IPS DF 6.9 (cell line): Measurements from ENCODE around the gene ARHGAP6.

Experiments used
- DNase-seq: peaks from one replicate; pipeline ENCODE4 v3.0.0-alpha.2; 2013; ENCODE audit warnings: low read depth, low spot score
- H3K27ac ChIP-seq: one replicate; pipeline ENCODE4 v1.5.1; 2013; ENCODE audit warnings: low read length, control low read depth
- H3K27me3 ChIP-seq: 2 replicates; pipeline ENCODE4 v1.6.1; 2013; ENCODE audit warnings: mild to moderate bottlenecking, low read length; ENCODE audit not compliant: control insufficient read depth, insufficient read depth
- H3K36me3 ChIP-seq: 2 replicates; pipeline ENCODE4 v1.6.1; 2013; ENCODE audit warnings: low read length; ENCODE audit not compliant: control insufficient read depth, insufficient read depth
- H3K4me1 ChIP-seq: 2 replicates; pipeline ENCODE4 v1.6.1; 2013; ENCODE audit warnings: low read length; ENCODE audit not compliant: control insufficient read depth, insufficient read depth
- H3K4me3 ChIP-seq: 2 replicates; pipeline ENCODE4 v1.5.1; 2013; ENCODE audit warnings: mild to moderate bottlenecking, low read length
- H3K9me3 ChIP-seq: 2 replicates; pipeline ENCODE4 v1.6.1; 2013; ENCODE audit warnings: low read length, inconsistent platforms; ENCODE audit not compliant: control insufficient read depth, insufficient read depth
- WGBS: extraction: QIAGEN DNeasy Blood & Tissue Kit; methylation state at CpG from one replicate; pipeline ENCODE4 v1.1.7; 2013; ENCODE audit warnings: mixed read lengths, missing lambda C conversion rate; ENCODE audit not compliant: insufficient read length, insufficient coverage; 5-methylcytosine and 5-hydroxymethylcytosine counted together

The ARHGAP6 gene

GRCh38 chrX:11427453-11428071 lies 238.2 kb downstream of the ARHGAP6 start:
- no peak for DNase-seq

GRCh38 chrX:11426712-11427452 lies 238.8 kb downstream of the ARHGAP6 start:
- WGBS: no CpG with 5 or more reads among the region's 25 CpGs
- Histone ChIP-seq H3K36me3 (no peaks in the 10 kb centered on the region), H3K27me3 (peaks cover 6% of the 10 kb centered on the region), H3K9me3 (no peaks in the 10 kb centered on the region), H3K4me1 (no peaks in the 10 kb centered on the region), H3K27ac (no peak overlapping the region), H3K4me3 (peak overlapping the region; percentile 88)
- no peak for DNase-seq

More at GRCh38 chrX:11427453-11428071, 238.2 kb downstream of the ARHGAP6 start:
- no peaks in the 10 kb centered on the region for H3K9me3 ChIP-seq
- H3K4me1 ChIP-seq: no peaks in the 10 kb centered on the region
- no peak overlapping the region for H3K27ac ChIP-seq
- peak overlapping the region; percentile 88 for H3K4me3 ChIP-seq
- peaks cover 6% of the 10 kb centered on the region for H3K27me3 ChIP-seq
- no CpG with 5 or more reads among the region's 57 CpGs for WGBS
- H3K36me3 ChIP-seq: no peaks in the 10 kb centered on the region

DNA sequence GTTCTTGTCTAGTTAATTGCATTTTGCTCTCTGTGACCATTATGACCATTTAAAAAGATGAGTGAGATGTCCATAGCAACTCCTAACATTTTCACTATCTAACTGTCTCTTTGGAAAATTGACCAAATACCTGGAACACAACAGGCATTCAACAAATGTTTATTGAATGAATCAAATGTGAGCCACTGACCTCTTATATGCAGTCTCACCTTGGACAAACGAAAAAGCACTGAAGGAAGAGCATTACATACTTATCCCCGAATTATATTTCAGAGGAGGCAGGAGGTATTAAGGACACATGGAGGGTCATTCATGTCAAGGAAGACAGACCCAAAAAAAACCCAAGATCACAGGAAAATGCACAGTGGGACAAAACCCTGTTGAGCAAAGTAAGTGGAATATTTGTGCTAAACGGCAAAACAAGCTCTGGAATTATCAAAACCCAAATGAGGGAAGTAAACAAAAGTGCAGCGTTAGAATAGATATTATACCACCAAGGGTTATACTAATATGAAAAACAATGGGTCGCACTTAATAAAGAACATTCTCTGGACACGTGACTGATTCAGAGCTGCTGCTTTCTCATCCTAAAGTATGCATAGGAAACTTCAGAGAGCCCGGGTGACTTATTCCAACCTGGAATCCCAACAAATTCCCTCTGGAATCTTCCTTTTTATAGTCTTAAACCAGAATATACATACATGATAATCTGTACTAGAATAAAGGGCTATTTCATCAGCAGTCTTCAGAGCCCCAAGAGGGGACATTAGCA lies 240.6 kb downstream of the ARHGAP6 start:
- no peaks in the 10 kb centered on the region for H3K4me1 ChIP-seq
- H3K27ac ChIP-seq: no peak overlapping the region
- WGBS: no CpG with 5 or more reads among the region's 7 CpGs
- no peaks in the 10 kb centered on the region for H3K36me3 ChIP-seq
- H3K9me3 ChIP-seq: no peaks in the 10 kb centered on the region
- peaks cover 6% of the 10 kb centered on the region for H3K27me3 ChIP-seq
- no peak overlapping the region for H3K4me3 ChIP-seq
- DNase-seq: no peak

DNA sequence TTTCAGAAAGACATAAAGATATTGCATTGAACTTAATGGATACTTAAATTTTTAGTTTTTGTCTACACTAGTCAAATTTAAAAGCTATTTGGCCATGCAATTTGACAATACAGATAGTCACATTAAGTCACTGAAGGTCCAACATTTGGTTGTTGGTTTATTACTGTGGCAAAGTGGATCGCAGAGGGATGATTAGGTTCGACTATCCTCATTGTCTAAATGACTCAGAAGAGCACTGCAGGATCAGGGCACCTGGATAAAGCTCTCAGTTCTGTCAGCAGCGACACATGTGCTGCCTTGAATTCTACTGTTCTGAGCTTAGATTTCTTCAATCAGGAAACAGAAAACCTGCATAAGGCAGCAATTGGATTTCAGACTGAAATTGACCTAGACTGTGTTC lies 241.8 kb downstream of the ARHGAP6 start:
- H3K4me3 ChIP-seq: no peak overlapping the region
- no CpG with 5 or more reads among the region's 3 CpGs for WGBS
- no peak overlapping the region for H3K27ac ChIP-seq
- no peaks in the 10 kb centered on the region for H3K4me1 ChIP-seq
- DNase-seq: no peak
- H3K9me3 ChIP-seq: no peaks in the 10 kb centered on the region
- peaks cover 6% of the 10 kb centered on the region for H3K27me3 ChIP-seq
- H3K36me3 ChIP-seq: no peaks in the 10 kb centered on the region

- no peaks in the 10 kb centered on the region for H3K36me3 ChIP-seq
- H3K4me3 ChIP-seq: no peak overlapping the region
- no peak for DNase-seq
- no peaks in the 10 kb centered on the region for H3K9me3 ChIP-seq
- no peaks in the 10 kb centered on the region for H3K4me1 ChIP-seq
- peaks cover 6% of the 10 kb centered on the region for H3K27me3 ChIP-seq
- no peak overlapping the region for H3K27ac ChIP-seq
- no CpG with 5 or more reads among the region's 1 CpG for WGBS
These were observed 242.3 kb downstream of the ARHGAP6 start for GRCh38 chrX:11423362-11423818.

DNA sequence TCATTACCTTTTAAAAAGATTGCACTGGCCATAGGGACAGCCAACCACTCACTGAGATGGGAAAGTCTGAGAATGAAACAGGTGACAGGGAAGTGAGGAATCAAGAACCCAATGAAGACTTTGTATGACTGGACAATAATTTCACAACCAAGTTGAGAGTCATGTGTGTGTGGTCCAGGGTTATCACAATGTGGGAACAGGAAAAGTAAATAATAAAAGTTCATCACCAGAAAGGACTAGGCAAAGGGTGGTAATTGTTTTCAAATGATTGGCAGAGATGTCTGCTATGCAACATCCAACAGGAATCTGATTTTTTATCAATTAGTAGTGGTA lies 243.2 kb downstream of the ARHGAP6 start:
- Histone ChIP-seq H3K36me3 (no peaks in the 10 kb centered on the region), H3K4me3 (no peak overlapping the region), H3K9me3 (no peaks in the 10 kb centered on the region), H3K27ac (no peak overlapping the region), H3K4me1 (no peaks in the 10 kb centered on the region), H3K27me3 (peaks cover 2% of the 10 kb centered on the region)
- DNase-seq: no peak

GRCh38 chrX:11421805-11422524 lies 243.8 kb downstream of the ARHGAP6 start:
- no peaks in the 10 kb centered on the region for H3K36me3 ChIP-seq
- no peaks in the 10 kb centered on the region for H3K4me1 ChIP-seq
- no peaks in the 10 kb centered on the region for H3K9me3 ChIP-seq
- H3K27ac ChIP-seq: no peak overlapping the region
- WGBS: no CpG with 5 or more reads among the region's 5 CpGs
- no peak overlapping the region for H3K4me3 ChIP-seq
- DNase-seq: no peak
- H3K27me3 ChIP-seq: no peaks in the 10 kb centered on the region; the same call in 1 of the 2 replicates

DNA sequence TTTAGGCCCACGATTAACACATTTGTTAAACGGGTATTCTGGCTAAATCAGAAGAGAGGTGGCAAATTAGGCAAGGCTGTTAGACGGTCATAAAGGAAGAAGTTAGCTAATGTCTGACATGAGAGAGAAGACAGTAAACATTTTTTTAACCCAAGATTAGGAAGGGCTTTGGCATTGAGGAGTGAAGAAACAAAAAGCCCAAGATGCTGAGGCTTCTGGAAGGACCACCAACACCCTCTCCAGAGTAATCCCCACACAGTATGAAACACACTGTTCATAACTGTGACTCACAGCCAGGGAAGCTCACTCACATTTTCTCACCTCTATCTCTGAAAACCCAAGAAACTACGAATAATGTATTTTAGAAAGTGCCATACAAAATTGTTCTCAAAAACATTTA lies 244.9 kb downstream of the ARHGAP6 start:
- Histone ChIP-seq H3K9me3 (no peaks in the 10 kb centered on the region), H3K4me3 (no peak overlapping the region), H3K36me3 (no peaks in the 10 kb centered on the region), H3K4me1 (no peaks in the 10 kb centered on the region), H3K27ac (no peak overlapping the region), H3K27me3 (no peaks in the 10 kb centered on the region)
- WGBS: no CpG with 5 or more reads among the region's 4 CpGs
- no peak for DNase-seq

- no peak overlapping the region for H3K27ac ChIP-seq
- H3K9me3 ChIP-seq: no peaks in the 10 kb centered on the region
- H3K36me3 ChIP-seq: no peaks in the 10 kb centered on the region
- no peaks in the 10 kb centered on the region for H3K27me3 ChIP-seq
- no CpG with 5 or more reads among the region's 6 CpGs for WGBS
- no peak overlapping the region for H3K4me3 ChIP-seq
- DNase-seq: no peak
- H3K4me1 ChIP-seq: no peaks in the 10 kb centered on the region
These were observed 246.6 kb downstream of the ARHGAP6 start for GRCh38 chrX:11419102-11419501.

DNA sequence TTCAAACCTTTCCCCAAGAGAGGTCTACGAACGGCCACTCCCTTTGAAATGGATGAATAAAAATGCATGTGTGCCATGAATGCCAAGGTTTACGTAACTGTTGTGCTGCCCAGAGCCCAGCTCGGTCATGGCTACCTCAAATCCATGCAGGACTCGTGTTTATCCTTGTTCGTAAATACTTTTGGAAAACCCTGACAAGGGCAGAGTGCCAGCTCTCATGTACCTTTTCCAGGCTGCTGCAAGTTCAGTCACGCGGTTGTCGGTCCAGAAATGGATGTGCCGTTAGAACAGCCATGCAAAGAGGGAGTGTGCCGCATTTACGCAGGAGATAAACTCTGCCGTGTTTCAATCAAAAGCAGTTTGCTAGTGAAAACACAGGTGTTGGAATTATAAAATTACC lies 249.1 kb downstream of the ARHGAP6 start:
- no peak overlapping the region for H3K27ac ChIP-seq
- H3K4me3 ChIP-seq: no peak overlapping the region
- DNase-seq: no peak
- H3K36me3 ChIP-seq: no peaks in the 10 kb centered on the region
- H3K4me1 ChIP-seq: no peaks in the 10 kb centered on the region
- H3K27me3 ChIP-seq: no peaks in the 10 kb centered on the region
- no peaks in the 10 kb centered on the region for H3K9me3 ChIP-seq
- WGBS: no CpG with 5 or more reads among the region's 13 CpGs
